Kidney (tissue), 14 donors: ENCODE measurements around the gene ZNF579. TPM values are rescaled to one million over a fixed set of nuclear protein-coding genes. Genes with fewer than 3 reads are reported as not detected.

Source experiments
- DNase-seq, 5 donors: peaks; one replicate each; pipeline ENCODE4 v3.0.0-alpha.2; 2013 to 2020
- FAIRE-seq: peaks from 2 replicates; lab custom pipeline; 2012; peaks lifted over from hg19 to GRCh38; lab: Jason Lieb, UNC
- H3K27ac ChIP-seq, 2 donors: one replicate each; pipeline ENCODE4 v1.7.0; 2013; ENCODE audit warnings: low read depth in 2 of 2, low read length in 2 of 2, inconsistent platforms in 1 of 2
- H3K27me3 ChIP-seq: one replicate; pipeline ENCODE4 v1.7.1; 2013; ENCODE audit warnings: low read length, inconsistent platforms; ENCODE audit not compliant: control insufficient read depth, insufficient read depth
- H3K36me3 ChIP-seq, 3 donors: one replicate each; pipeline versions ENCODE4 v1.7.0 to v1.7.1; 2013; ENCODE audit warnings: low read length in 3 of 3, control low read depth in 1 of 3, inconsistent platforms in 1 of 3; ENCODE audit not compliant: insufficient read depth in 3 of 3, control insufficient read depth in 2 of 3
- H3K4me1 ChIP-seq, 3 donors: one replicate each; pipeline versions ENCODE4 v1.7.0 to v1.7.1; 2013; ENCODE audit warnings: low read length in 3 of 3, inconsistent platforms in 1 of 3, low read depth in 1 of 3; ENCODE audit not compliant: control insufficient read depth in 2 of 3, insufficient read depth in 2 of 3
- H3K4me3 ChIP-seq, 3 donors: one replicate each; pipeline versions ENCODE4 v1.7.0 to v1.8.1; 2013; ENCODE audit warnings: low read length in 3 of 3, control low read depth in 1 of 3, inconsistent platforms in 1 of 3
- H3K9ac ChIP-seq, 3 donors: one replicate each; pipeline versions ENCODE4 v1.7.0 to v1.7.1; 2013; ENCODE audit warnings: low read length in 3 of 3, control low read depth in 1 of 3, inconsistent platforms in 1 of 3
- H3K9me3 ChIP-seq, 3 donors: one replicate each; pipeline versions ENCODE4 v1.7.0 to v1.7.1; 2013; ENCODE audit warnings: low read length in 3 of 3, control low read depth in 1 of 3, inconsistent platforms in 1 of 3; ENCODE audit not compliant: control insufficient read depth in 2 of 3, insufficient read depth in 1 of 3
- intact Hi-C: fragments of 100-400 bp; cut with DNase I; formaldehyde crosslinking; loops from one replicate; pipeline ENCODE4 v1.11.1; 2022
- polyA plus RNA-seq: library from polyadenylated mRNA; stranded (reverse); fragments of 350-450 nt; fragmentation: Illumina TruSeq; extraction: RNeasy Lipid Tissue Mini Kit (QIAGEN cat#74804); gene quantifications from one replicate; pipeline ENCODE4 v1.2.3, GENCODE V29; 2014; ENCODE audit warnings: low read depth, low replicate concordance; ENCODE audit not compliant: insufficient read depth
- total RNA-seq: library from RNA; stranded (reverse); fragmentation: NEBNext Ultra II Directional; extraction: Animal tissue kit (Norgen Biotek cat#: 25700); gene quantifications from one replicate; pipeline ENCODE4 v1.2.1, GENCODE V29; 2021
- TF ChIP-seq, protein P1 (sequence below): IDR thresholded peaks from 3 replicates; pipeline ENCODE4 v1.5.1; 2012; ENCODE audit warnings: mild to moderate bottlenecking, moderate library complexity, borderline replicate concordance; ENCODE audit not compliant: insufficient read depth; ENCODE audit errors: extremely low read depth
- donor health status: control.
- donor health status: control.
- donor health status: control.
- donor health status: control.
- donor health status: control.
- donor health status: DM: yes; HTN: yes; CAD: no.
- donor health status: Normal renal cell carcinoma (clear cell type).

The ZNF579 gene
- total and polyA plus RNA-seq, 2 donors from 2014 or later, result 10.9 to 16.6 TPM

DNA sequence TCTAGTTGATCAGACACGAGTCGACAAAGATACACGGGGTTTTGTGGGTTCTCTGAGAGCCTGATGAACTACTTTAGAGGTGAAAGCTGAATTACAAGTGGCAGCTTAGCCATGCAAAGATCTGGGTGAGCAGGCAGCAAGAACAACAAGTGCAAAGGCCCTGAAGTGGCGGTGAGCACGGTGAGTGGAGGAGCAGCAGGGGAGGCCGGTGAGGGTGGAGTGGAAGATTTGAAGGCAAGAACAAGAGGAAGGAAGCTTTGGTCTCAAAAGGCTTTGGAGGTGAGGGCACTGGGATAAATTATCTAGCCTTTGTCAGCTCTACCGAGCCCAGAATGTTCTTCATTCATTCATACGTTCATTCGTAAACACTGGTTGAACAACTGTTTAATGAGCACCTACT is 26.2 kb upstream of the ZNF579 start:
- Histone ChIP-seq H3K9me3 (no peaks in the 10 kb centered on the region), H3K9ac (peak overlapping the region in 1 of 3 donors; percentile 83), H3K27me3 (no peaks in the 10 kb centered on the region), H3K36me3 (peaks cover 0 to 3% (median 0%) of the 10 kb centered on the region in 3 donors), H3K4me1 (peaks cover 0 to 12% (median 0%) of the 10 kb centered on the region in 3 donors), H3K4me3 (peak overlapping the region in 1 of 3 donors; percentile 89), H3K27ac (no peak overlapping the region)
- intact Hi-C loops, result no loop called here
- DNase-seq (no peak), FAIRE-seq (no peak)
- TF ChIP-seq, protein P1, sequence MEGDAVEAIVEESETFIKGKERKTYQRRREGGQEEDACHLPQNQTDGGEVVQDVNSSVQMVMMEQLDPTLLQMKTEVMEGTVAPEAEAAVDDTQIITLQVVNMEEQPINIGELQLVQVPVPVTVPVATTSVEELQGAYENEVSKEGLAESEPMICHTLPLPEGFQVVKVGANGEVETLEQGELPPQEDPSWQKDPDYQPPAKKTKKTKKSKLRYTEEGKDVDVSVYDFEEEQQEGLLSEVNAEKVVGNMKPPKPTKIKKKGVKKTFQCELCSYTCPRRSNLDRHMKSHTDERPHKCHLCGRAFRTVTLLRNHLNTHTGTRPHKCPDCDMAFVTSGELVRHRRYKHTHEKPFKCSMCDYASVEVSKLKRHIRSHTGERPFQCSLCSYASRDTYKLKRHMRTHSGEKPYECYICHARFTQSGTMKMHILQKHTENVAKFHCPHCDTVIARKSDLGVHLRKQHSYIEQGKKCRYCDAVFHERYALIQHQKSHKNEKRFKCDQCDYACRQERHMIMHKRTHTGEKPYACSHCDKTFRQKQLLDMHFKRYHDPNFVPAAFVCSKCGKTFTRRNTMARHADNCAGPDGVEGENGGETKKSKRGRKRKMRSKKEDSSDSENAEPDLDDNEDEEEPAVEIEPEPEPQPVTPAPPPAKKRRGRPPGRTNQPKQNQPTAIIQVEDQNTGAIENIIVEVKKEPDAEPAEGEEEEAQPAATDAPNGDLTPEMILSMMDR, result no peak

DNA sequence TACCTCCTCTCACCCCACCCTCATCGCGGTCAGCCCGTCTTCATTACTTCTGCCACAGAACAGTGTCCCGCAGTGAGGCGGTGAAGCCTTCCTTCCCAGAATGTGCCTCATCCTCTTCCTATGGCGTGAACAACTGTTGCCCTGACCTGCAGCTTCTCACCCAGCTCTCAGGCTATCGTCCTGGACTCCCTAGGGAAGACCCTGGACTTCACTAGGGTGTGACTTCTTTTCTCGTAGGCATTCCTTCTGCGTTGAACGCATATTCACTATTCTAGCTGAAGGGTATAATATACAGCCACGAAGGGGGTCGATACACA is 25.8 kb upstream of the ZNF579 start:
- DNase-seq (no peak), FAIRE-seq (no peak)
- Histone ChIP-seq H3K27ac (peak overlapping the region; percentile 90 to 95), H3K4me3 (peak overlapping the region; percentile 81 to 92 (median 89)), H3K4me1 (peaks cover 0 to 12% (median 0%) of the 10 kb centered on the region in 3 donors), H3K36me3 (peaks cover 0 to 3% (median 0%) of the 10 kb centered on the region in 3 donors), H3K9ac (peak overlapping the region; percentile 61 to 83 (median 72)), H3K27me3 (no peaks in the 10 kb centered on the region), H3K9me3 (no peaks in the 10 kb centered on the region)
- TF ChIP-seq, protein P1, result no peak
- intact Hi-C loops, result no loop called here

DNA sequence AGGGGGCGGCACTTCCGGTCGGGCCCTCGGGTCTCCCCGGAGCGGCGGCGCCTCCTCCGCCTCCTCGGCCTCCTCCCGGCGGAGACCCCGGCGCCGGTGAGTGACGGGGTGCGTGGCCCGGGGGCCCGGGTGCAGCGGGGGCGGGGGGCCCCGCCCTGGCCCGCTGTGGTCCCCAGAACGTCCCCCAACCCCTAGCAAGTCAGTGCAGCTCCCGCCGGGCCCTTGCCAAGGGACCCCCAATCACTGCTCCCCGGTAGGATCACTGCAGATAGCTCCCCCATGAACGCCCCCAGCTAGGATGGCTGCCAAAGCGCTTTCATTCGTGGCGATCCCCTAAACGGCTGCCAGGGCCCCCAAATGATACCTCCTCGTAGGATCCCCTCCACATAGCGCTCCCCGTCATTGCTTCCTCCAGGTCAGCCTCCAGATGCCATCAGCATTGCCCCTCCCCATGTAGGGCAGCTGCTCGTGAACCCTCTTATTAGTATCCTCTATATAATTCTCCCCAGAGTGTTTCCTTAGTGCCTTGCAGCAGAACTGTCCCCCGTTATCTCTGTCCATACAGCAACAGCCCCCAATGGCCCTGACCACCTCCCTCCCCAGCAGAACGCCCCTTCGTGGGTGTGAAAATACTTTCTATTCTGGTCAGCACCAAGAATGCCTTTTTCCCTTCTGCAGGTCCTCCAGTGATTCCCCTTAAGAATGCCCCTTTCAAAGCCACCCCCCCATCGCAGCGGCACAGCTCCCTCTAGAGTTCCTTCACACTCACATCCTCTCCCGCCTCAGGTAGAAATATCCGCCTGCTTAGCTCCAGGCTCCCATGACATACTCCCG is 25.2 kb upstream of the ZNF579 start, which contains the start of gene ZNF865:
TSS of gene ZNF865 (plus strand) at position 11 of the 834 bp plus-strand sequence. CDS start 7,972 bp downstream, outside the sequence.
- DNase-seq, result peak; percentile 87 to 94 (median 90)
- Histone ChIP-seq H3K27ac (peak within 1 kb of the TSS; percentile 92 to 98), H3K36me3 (peaks cover 0 to 3% (median 0%) of the 10 kb centered on the region in 3 donors), H3K4me1 (peaks cover 0 to 18% (median 3%) of the 10 kb centered on the region in 3 donors), H3K4me3 (peak within 1 kb of the TSS; percentile 81 to 92 (median 89)), H3K27me3 (no peaks in the 10 kb centered on the region), H3K9ac (peak within 1 kb of the TSS; percentile 81 to 90 (median 83)), H3K9me3 (no peaks in the 10 kb centered on the region)
- intact Hi-C loops, result no loop called here
- TF ChIP-seq, protein P1, result peak; percentile 68
- no peak for FAIRE-seq
